Heart right ventricle (tissue), 12 donors: Measurements from ENCODE around the gene HTT. TPM values are rescaled to one million over a fixed set of nuclear protein-coding genes. Genes with fewer than 3 reads are reported as not detected.

Experiments
- polyA plus RNA-seq, 2 donors: library from polyadenylated mRNA; stranded (reverse); fragments of 200-250 nt; gene quantifications; one replicate each; pipeline ENCODE4 v1.2.3, GENCODE V29; 2013
- total RNA-seq, 10 donors: library from RNA; stranded (reverse); fragmentation: NEBNext Ultra II Directional in 3 of 10; extraction: Animal tissue kit (Norgen Biotek cat#: 25700) in 3 of 10; gene quantifications; one replicate each; pipeline versions ENCODE4 v1.2.1 to v1.2.4, GENCODE V29; 2021 to 2023
- donor health status: ischemic (EF 13 %, LVEDD 7.1; RV severe dilation, severe dysfunction).
- donor health status: healthy with polysubstance abuse.
- donor health status: DM: no; HTN: yes; CAD: no.
- donor health status: DM: no; HTN: no; CAD: no.
- donor health status: ischemic (EF 25% LVEDD 6.9; RV normal size, moderate dysfunction).
- donor health status: ischemic (EF 25% LVEDD 5.7; RV mildly dilated, moderate dysfunction).
- donor health status: healthy.
- donor health status: nonischemic (EF 11% LVEDD 7.7; RV severe dilation, severe dysfunction).
- donor health status: DM: yes; HTN: yes; CAD: no.
- donor health status: PGD.
- donor health status: ischemic (EF 29% LVEDD 5.4; RV normal size, mild dysfunction).
- donor health status: nonischemic (EF 23%, LVEDD 6.1; RV moderate dilation, normal function).

HTT gene
- total and polyA plus RNA-seq, 12 donors: 6.3 to 34.0 (median 24.1) TPM

Other genes with a start within 250 kb of the HTT start
- 100 to 1,000 TPM; 188 to 289 (median 214) TPM for gene ADD1, start 230.8 kb upstream of the HTT start, total RNA-seq
- gene ADD1, start 230.8 kb upstream of the HTT start, polyA plus RNA-seq: 100 to 1,000 TPM; 163 to 448 TPM
- gene NOP14, start 111.3 kb upstream of the HTT start, total RNA-seq: 10 to 100 TPM; 12.4 to 24.0 (median 17.3) TPM
- 10 to 100 TPM; 12.5 to 19.1 TPM for gene NOP14, start 111.3 kb upstream of the HTT start, polyA plus RNA-seq
- 10 to 100 TPM in 6 of 10 donors, 1 to 10 TPM in 4; 6.2 to 13.4 (median 10.3) TPM for gene GRK4, start 111.1 kb upstream of the HTT start, total RNA-seq
- 10 to 100 TPM in 1 of 2 donors, 1 to 10 TPM in 1; 4.7 to 24.5 TPM for gene GRK4, start 111.1 kb upstream of the HTT start, polyA plus RNA-seq
- not detected for gene HTT-AS, start 143 bp upstream of the HTT start, total RNA-seq
- gene HTT-AS, start 143 bp upstream of the HTT start, polyA plus RNA-seq: not detected
- gene MSANTD1, start 174.5 kb downstream of the HTT start, total RNA-seq: 1 to 10 TPM in 1 of 10 donors, under 1 TPM in 9; 0.25 to 1.0 (median 0.41) TPM
- 1 to 10 TPM in 1 of 2 donors, under 1 TPM in 1; 0.28 to 1.2 TPM for gene MSANTD1, start 174.5 kb downstream of the HTT start, polyA plus RNA-seq
- 10 to 100 TPM in 9 of 10 donors, 1 to 10 TPM in 1; 9.7 to 24.3 (median 13.1) TPM for gene RGS12, start 218.3 kb downstream of the HTT start, total RNA-seq
- gene RGS12, start 218.3 kb downstream of the HTT start, polyA plus RNA-seq: 10 to 100 TPM; 10.6 to 24.4 TPM